Fibroblast of mammary gland (primary cell): ENCODE measurements around the gene CYTL1.

ENCODE experiments used
- DNase-seq: peaks from one replicate; pipeline ENCODE4 v3.0.0-alpha.2; 2010; ENCODE audit warnings: low read depth
- H3K4me3 ChIP-seq: 2 replicates; pipeline ENCODE4 v1.5.1; 2011; ENCODE audit warnings: low read depth, mild to moderate bottlenecking, low read length, moderate library complexity; ENCODE audit not compliant: control insufficient read depth
- CTCF ChIP-seq: conservative IDR thresholded peaks from 2 replicates; pipeline ENCODE4 v1.5.1; 2011; ENCODE audit warnings: low read depth, low read length, inconsistent platforms; ENCODE audit not compliant: control insufficient read depth, insufficient read depth

The CYTL1 gene

GRCh38 chr4:4980621-4981230, 38.5 kb downstream of the CYTL1 start:
- no peak for DNase-seq
- TF ChIP-seq CTCF = no peak
- H3K4me3 ChIP-seq = no peak overlapping the region

- no peak for TF ChIP-seq CTCF
- no peak for DNase-seq
- H3K4me3 ChIP-seq = no peak overlapping the region
Observed at GRCh38 chr4:4979971-4980370, 39.3 kb downstream of the CYTL1 start.

GRCh38 chr4:4974727-4975126, 44.5 kb downstream of the CYTL1 start:
- H3K4me3 ChIP-seq = no peak overlapping the region
- TF ChIP-seq CTCF = no peak
- DNase-seq = no peak

GRCh38 chr4:4971796-4972195, 47.5 kb downstream of the CYTL1 start:
- TF ChIP-seq CTCF = no peak
- no peak for DNase-seq
- H3K4me3 ChIP-seq = no peak overlapping the region

GRCh38 chr4:4969298-4969697, 50.0 kb downstream of the CYTL1 start:
- peak; percentile 92 for DNase-seq
- H3K4me3 ChIP-seq = no peak overlapping the region
- TF ChIP-seq CTCF = no peak

- peak; percentile 72 for DNase-seq
- H3K4me3 ChIP-seq = no peak overlapping the region
- no peak for TF ChIP-seq CTCF
Observed at GRCh38 chr4:4968161-4968725, 51.0 kb downstream of the CYTL1 start.
